ENCODE measurements around the gene RAD51B.

DNA sequence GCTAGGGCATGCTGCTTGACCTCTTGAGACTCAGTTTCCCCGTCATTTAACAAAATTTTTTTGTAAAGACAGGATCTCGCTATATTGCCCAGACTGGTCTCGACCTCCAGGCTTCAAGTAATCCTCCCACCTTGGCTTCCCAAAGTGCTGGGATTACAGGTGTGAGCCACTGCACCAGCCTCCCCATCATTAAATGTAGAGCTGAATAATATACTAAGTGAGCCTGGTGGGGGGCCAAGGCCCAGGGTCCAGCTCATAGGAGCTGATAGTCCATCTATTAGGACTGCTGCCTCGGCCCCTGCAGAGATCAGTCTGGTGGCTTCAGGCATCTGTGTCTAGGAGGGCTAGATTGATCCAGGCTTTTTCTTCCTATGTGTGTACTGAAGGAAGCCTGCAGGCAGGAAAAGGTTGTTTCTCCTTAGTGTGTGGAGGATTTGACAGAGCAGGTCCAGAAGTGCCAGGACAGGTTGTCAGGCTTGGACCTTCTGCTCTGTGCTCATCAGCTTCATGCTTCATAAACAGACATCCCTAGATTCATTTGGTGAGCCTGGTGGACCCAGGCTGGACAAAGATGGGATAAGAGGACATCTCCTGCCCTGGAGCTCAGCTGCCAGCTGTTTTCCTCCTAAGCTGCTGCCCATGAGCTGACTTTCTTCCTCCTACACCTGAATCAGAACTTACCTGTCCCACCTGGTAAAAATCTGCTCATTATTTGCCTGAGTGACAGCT is 837.9 kb downstream of the RAD51B start:
- TF ChIP-seq, protein P1, sequence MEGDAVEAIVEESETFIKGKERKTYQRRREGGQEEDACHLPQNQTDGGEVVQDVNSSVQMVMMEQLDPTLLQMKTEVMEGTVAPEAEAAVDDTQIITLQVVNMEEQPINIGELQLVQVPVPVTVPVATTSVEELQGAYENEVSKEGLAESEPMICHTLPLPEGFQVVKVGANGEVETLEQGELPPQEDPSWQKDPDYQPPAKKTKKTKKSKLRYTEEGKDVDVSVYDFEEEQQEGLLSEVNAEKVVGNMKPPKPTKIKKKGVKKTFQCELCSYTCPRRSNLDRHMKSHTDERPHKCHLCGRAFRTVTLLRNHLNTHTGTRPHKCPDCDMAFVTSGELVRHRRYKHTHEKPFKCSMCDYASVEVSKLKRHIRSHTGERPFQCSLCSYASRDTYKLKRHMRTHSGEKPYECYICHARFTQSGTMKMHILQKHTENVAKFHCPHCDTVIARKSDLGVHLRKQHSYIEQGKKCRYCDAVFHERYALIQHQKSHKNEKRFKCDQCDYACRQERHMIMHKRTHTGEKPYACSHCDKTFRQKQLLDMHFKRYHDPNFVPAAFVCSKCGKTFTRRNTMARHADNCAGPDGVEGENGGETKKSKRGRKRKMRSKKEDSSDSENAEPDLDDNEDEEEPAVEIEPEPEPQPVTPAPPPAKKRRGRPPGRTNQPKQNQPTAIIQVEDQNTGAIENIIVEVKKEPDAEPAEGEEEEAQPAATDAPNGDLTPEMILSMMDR (conservative IDR thresholded peaks at IDR 0.05; ENCODE audit: low read depth, low read length): no peak
- TF ChIP-seq EZH2 (IDR thresholded peaks at IDR 0.05; ENCODE audit: low read length, unreplicated experiment) (no peak), EZH2phosphoT487 (IDR thresholded peaks at IDR 0.05; ENCODE audit: borderline replicate concordance, low read length) (no peak)

All from PC-3 (cell line).